Dedifferentiated amniotic fluid mesenchymal stem cell (primary cell): ENCODE results near the gene CTNNBIP1.

Source experiments
- DNase-seq: peaks from one replicate; pipeline ENCODE4 v3.0.0-alpha.2; 2016; ENCODE audit errors: extremely low spot score

Gene CTNNBIP1

DNA sequence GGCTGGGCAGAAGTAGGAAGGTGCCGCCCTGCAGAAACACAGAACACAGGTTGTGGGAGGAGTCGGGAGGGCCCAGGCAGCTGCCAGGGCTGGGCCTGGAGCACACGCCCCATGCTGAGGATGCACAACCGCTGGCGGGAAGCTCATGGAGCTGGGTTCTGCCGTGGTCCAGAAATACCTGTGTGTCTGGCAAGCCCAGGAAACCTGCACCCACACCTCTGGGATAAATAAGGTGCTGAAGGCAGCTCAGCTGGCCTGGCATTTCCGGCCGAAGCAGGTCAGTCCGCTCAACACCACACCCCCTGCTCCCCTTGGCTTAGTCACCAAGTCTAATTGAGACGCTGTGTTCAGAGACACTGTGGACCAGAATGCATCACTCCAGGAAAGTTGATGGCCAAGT lies 32.1 kb downstream of the CTNNBIP1 start:
- DNase-seq, result no peak

DNA sequence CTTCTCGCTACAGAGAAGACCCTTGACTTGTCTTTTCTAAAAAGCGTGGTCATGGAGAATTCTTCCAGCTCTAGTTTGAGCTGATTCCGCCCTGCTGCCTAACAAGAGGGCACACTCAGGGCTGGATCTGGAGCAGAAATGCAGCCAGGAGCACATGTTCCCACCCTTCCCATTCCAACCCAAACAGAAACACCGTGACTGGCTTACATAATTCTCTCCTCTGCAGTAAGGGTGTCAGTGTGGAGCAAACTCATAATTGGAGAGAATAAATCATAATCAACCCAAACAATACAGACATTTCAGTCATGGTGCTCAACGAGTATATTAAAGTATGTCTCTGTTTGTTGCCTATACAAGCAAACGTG lies 34.5 kb downstream of the CTNNBIP1 start:
- no peak for DNase-seq

DNA sequence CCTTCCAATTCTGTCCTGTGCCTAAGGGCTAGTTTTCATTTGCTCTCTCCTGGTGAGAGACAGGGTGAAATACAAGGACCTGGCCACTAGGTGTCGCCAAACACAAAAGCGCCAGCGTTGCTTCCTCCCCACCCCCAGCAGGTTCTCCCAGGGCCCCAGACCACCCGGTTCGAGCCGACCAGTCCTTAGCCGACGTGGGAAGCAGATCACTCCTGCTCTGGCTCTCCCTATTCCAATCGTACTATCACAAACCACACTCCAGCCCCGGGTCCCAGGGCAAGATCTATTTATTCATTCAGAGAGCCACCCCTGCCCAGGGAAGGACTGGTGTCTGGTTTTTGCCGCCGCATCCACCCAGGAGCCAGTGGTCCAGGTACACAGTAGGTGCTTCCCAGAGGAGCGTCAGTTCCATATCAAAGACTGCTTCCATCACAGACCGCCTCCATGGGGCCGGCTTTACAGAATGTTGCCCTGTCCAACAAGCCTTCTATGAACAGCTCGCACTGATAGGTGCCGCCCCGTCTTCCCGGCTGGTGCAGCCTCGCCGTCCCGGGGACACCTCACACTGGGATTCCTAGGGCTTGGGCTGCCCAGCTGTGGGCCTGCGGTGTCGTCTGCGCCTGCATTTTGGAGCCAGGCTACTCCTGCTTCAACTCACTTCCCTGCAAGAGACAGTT lies 35.0 kb downstream of the CTNNBIP1 start:
- DNase-seq, result peak; percentile 66

DNA sequence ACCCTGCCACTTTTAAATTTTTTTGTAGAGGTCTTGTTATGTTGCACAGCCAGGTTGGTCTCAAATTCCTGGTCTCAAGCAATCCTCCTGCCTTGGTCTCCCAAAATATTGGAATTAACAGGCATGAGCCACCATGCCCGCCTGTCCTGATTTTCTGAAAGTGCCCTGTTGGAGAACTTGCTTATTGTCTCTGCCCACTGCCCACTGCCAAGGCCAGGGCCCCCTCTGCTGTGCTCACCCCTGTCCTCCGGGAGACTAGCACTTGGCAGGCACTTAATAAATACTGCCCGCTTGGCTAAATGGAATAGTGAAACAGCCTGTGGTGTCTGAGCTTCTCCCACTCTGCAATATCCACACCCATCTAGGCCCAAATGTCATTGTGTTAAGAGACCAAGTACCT lies 35.7 kb downstream of the CTNNBIP1 start:
- no peak for DNase-seq

DNA sequence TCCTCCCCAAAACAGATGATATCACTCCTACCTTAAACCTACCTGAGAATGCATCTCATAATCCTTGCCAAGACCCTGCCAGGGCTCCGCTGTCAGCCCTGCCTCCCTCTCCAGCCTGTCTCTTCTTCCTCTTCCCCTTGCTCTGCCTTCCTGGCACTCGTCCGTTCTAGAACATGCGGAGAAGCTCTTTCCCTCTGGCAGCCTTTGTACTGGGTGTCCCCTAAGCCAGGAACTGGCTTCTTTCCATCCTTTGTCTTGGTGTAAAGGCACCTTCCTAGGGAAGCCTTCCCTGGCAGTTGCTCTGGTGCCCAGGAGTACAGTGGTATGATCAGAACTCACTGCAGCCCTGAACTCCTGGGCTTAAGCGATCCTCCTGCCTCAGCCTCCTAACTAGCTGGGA lies 36.1 kb downstream of the CTNNBIP1 start:
- DNase-seq, result no peak

DNA sequence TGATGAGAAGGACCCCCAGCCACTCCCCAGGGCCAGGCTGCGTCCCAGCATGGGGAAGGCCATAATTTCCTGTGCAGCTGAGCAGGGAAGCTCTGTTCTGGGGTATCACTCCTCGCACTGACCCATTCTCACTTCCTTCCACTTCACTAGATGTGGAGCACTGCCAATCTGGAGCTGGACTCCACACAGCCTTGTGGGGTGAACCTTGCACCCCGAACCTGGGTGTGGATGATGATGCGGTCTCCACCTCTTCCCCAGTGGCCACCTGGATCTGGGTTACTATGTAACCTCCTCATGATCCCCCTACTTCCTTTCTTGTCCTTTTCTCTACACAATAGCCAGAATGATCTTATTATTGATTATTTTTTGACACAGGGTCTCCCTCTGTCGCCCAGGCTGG lies 36.7 kb downstream of the CTNNBIP1 start:
- DNase-seq, result no peak

DNA sequence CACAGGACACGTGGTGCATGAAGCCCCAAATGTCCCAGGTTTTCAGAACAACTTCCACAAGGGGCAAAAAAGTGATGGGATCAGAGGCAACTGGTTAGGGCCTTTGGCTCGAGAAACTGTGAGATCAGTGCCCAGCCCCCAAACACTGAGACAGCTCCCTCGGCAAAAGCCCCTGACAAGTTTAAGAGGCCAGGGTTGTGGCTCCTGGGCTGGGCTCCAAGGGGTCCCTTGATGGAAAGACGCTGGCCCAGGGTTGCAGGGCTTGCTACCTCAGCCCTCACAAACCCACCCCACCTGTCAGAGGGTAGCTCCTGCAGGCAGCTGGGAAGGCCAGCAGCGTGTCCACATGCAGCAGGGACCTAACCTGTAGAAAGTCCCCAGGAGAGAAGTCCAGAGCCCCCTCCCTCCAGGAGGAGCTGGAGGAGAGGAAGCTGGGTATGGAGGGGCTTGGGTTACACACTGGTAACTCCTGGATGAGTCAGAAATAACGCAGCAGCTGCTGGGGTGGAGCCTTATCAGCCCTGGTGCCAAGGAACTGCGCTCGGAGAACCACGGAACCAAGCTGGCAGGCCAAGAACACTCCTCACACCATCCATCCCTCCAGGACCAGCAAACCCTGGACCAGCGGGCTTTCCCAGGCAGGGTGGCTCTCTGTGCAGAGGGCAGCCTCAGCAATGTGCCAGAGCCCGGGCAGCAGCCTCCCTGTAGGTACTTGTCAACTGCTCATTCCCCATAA lies 37.5 kb downstream of the CTNNBIP1 start:
- no peak for DNase-seq

DNA sequence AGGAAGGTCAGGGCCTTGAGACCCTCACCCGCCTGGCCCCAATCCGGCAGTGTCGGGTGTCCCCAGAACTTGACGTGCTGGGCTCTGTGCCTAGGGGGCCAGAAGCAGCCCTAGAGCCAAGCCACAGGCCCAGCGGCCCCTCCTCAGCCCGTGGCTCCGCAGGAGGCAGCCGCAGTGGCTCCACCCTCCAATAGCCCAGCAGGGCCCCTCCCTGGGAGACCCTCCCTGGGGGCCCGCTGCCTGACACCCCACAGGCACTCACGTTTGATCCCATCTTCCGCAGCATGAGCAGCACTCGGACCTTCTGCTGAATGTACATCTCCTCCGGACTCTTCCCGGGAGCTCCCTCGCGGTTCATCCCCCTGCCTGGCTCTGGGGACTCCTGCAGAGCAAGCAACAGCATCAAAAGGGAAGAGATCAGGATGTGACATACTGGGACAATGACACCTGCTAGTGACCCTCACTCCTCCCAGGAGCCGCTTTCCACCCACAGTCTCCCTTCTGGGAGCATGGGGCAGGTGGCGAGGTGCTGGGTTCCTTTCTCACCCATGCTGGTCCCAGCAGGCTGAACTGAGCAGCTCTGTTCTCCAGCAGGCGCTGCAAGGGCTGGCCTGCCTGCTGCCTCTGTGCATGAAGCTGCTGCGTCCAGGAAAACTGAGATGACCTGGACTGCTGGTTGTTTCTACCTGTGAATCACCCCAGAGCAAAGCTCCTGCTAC lies 38.2 kb downstream of the CTNNBIP1 start:
- no peak for DNase-seq

DNA sequence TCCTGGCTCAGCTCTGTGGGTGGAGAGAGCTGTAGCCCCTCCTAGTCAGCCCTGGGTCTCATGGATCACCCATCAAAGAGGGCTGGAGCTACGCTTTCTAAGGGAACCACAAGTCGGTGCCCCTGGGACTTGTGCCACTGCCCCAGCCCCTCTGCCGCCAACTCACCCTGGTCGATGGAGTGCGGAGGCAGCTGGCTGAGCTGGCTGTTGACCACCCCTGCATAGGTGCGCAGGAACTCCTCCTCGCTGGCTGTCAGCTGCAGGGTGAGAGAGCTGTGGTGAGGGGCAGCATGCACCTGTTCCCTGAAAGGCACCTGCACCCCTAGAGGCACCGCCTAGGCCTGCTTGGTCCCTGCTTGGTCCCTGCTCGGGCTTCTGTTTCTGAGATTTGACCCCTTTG lies 39.0 kb downstream of the CTNNBIP1 start:
- no peak for DNase-seq

DNA sequence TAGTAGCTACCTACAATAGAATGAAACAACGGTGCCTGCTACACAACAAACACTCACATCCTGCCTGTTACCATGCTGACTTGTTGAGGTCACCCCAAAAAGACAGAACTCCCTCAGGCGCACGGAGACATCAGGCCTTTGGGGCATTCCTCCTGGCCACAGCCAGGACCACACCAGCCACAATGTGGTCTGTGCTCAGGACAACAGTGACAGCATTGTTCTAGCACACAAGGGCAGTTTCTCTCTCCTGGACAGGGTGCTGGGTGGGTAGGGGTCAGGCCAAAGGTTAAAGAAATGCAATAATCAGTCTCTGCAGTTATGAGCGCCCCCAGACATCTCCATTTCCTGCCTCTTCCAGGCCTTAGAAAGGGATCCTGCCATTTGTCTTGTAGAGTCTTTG lies 39.5 kb downstream of the CTNNBIP1 start:
- no peak for DNase-seq

DNA sequence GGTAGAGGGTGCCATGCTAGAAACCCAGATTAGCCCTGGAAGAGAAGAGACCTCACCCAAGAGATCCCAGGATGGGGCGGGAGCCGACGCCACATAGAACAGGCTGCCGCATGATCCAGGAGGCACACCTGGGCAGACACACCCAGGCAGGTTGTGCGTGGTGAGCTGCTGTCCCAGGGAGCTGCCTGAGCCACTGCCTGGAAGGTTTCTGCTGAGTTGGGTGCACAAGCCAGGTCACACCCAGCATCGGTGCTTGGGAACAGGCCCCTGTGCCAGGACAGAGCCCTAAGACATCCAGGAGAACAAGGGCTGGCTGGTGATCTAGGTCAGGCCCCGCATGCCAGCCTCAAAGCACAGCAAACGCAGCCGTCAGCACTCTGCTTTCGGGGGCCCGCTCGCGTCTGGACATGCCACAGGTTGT lies 40.2 kb downstream of the CTNNBIP1 start:
- no peak for DNase-seq

DNA sequence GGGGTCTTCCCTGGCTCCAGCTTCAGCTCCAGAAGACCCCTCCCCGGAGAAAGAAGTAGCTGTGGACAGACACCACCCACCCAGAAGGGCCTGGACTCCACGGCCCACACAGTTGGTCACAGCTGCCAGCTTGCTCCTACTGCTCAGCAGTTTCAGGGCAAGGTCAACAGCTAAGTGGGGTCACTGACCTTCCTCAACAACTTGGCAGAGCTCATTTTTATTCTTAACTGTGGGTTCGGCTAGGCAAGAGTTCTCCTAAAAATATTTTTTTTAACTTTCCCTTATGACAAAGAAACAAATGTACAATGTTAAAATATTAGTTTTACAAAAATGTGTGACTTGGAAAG lies 41.9 kb downstream of the CTNNBIP1 start:
- no peak for DNase-seq

DNA sequence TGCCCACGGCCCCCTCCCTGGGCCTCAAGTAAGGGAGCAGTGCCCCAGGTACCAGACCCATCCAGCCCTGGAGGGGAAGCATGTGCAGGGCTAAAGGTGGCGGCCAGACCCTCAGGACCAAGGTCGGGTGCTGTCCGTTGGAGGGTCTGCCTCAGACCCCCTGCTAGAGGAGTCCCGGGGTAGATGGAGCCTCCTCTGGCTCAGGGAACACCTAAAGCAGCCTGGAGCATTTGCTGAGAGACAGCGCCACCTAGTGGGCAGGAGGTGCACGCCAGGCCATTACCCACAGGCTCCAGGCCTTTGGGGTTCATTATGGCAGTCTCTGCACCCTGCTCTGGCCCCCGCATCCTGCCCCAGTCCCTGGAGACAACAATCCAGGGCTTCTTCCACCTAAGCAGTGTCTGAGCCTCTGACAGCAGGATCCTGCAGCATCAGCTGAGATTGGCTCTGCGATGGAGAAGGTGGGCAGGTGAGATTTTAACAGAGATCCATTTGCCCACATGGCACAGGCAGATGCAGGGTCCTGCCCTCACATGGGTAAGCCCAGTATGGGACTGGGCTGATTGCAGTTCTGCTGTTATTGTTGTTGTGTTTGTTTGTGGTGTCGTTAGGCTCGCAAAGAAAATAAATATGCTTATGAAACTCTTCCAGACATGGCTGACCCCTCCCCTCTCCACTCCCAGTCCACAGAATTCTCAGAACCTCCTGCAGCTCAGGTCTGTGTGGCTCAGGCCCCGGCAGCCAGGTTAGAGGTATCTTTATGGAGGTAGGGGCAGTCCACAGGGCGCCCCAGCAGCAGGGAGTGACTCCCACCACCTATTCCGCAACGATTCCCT lies 42.4 kb downstream of the CTNNBIP1 start:
- peak; percentile 73 for DNase-seq

DNA sequence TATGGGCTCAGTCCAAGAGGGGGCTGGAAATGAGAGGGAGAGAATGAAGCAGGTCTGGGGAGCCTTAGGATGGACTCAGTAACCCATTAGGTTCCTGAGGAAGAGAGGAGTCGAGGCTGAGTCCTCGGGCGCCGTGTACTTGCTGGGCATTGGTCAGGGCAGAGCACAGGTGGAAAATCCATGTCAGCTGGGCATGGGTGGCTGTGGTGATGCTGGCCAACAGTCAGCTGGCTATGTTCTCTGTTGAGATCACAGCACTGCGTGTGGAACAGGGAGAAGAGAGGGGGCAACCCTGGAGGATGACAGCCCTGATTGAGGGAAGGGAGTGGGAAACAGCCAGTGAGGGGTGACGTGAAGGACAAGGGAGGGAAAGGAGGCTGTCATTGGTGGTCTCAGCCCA lies 43.2 kb downstream of the CTNNBIP1 start:
- DNase-seq, result no peak

DNA sequence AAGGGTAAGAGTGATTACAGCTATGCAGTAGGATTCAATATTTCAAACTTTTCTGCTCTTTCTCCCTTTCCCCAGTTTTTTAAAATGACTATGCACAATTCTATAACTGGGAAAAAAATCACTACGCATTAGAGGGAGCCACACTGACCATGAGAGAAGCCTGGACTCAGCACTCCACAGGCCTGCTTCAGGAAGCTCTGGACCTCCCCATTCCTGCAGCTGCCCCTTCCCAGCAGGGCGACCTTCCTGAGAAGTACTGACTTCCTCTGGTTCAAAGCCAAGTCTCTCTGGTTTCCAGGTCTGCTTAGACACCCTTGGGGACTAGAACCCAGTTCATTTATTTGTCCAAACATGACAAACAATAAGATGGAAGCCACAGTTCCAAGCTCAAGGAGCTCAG lies 44.3 kb downstream of the CTNNBIP1 start:
- DNase-seq, result no peak

DNA sequence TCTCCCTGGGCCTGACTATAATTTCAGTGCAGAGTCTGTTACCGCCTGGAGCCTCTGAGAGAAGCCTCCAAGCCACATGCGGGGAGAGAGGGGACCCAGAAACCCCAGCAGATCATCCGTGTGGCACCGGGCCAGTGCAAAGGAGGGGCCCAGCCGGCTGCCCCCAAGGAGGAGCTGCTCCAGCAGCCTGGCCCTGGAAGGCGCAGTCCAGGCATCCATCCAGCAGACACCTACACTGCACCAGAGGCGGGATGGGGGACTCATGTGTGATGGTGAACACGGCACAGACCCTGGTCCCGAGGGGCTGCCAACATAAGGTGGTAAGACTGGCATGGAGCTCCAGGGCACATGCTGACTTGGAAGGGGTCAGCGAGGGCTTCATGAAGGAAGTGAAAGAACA lies 46.7 kb downstream of the CTNNBIP1 start:
- DNase-seq, result no peak

DNA sequence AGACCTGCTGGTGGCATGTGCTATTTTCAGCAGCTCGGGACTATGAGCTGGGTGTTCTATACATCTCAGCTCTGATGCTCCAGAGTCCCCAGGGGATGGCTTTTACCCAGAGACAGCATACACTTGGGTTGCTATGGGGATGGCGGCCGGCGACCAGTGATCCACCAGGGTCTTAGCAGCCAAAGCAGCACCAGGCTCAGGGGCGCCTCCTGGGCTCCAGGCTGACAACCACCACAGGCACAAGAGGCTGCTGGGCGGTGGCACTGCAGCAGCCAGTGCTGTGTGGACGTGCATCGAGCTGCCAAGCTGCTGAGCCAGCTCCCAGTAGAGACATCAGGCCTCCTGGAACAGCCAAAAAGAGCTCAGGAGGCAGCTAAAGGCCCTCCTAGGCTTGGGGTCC lies 48.7 kb downstream of the CTNNBIP1 start:
- no peak for DNase-seq

DNA sequence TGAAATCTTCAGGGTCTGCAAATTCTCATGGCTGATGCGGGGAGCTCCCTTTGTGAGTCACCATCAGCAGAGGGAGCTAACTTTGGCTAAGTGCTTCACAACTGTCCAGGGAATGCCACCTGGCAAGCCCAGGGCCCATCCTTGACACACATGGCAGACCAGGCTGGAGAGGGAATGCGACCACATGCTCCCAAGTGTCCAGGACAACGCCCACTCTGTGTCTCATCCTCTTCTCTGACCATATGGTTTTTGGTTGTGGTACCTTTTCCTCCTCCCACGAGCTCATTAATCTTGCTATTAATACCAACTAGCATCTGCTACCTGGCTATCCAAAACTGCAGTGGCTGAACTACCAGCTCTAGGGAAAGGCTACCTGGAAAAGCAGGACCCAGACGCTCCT lies 49.2 kb downstream of the CTNNBIP1 start:
- no peak for DNase-seq

DNA sequence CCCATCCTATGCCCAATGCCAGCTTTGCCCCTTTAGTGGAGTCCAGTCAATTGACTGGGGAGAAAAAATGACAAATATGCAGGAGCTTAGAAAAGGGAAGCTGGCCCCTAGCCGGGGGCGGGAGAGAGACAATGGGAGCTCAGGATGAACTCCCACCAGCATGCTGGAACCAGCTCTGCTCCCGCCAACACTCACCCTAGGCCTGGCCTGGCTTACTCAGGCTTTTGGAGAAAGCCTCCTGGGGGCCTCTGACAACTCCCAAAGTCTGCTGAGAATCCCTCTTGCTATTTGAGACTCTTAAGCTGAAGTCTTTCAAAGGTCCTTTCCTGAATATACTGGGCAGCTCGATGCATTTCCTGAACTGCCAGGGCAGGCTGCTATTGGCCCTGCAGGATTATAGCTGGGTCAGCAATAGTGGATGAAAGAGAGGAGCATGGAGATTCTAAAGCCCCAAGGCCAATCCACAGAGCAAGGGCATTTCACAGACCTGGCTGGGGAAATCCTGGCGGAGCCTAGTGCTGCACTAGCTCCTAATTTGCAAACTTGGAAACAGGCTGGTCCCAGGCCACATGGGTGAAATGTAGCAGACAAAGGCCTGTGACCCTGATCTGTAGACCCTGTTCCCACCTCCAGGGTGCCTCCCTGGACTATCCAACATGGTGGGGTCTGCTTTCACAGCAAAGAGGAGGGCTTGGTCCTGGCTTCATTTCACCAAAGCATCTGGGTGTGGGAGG lies 50.6 kb downstream of the CTNNBIP1 start:
- no peak for DNase-seq

DNA sequence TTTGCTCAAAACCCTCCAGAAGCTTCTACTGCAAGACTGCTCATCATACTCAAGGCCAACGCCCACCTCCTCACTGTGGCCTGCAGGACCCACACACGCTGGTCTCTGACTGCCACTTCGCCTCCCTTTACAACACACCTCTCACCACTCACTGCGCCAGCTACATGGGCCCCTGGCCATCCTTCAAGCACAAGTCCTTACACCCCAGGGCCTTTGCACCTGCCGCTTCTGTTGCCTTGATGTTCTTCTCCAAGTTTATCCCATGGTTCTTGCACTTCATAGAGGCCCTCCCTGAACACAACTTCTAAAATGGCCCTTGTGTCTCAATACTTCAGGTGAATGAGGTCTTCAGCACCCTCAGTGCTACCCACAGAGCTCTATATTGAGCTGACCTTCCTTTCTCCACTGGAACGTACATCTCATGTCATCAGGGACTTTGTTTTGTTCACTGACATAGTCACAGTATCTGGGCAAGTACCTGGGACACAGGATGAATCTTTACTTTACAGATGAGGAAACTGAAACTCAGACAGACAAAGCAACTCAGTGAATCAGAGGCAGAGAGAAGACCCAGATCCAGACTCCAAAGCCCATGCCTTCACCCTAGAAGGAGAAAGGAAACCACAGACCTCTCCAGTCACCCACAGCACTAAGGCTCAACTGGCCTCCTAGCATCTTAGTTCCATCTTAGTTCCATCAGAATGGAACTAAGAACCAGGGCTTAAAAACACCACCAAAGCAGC lies 51.6 kb downstream of the CTNNBIP1 start:
- DNase-seq, result no peak

DNA sequence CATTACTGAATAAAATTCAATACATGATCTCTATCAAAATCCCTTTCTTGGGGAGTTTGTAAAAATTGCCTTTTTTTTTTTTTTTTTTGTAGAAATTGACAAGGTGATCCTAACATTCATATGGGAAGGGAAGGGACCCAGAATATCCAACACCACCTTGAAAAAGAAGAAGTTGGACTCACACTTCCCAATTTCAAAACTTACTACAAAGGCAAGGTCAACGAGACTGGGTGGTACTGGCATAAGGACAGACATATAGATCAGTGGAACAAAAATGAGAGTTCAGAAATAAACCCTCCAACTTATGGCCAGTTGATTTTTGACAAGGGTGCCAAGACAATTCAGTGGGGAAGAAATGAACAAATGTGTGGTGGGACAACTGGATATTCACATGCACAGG lies 54.9 kb downstream of the CTNNBIP1 start:
- DNase-seq, result no peak
